WTC11 (cell line): ENCODE measurements around the gene PUS7. TPM values are rescaled to one million over a fixed set of nuclear protein-coding genes. Genes with fewer than 3 reads are reported as not detected.
"Not testable (repeated sequence)": the region's sequence is repeated elsewhere in the genome, so short reads cannot be mapped to it uniquely, and the experiment has no call there.

Experiments
- ATAC-seq: fragments of 200-7000 bp; cut with Tn5 transposase; 2 replicates; pipeline ENCODE4 v1.10.0; 2021; ENCODE audit warnings: mild to moderate bottlenecking, moderate library complexity
- CTCF ChIA-PET: fragments of 300-600 bp; sonication (Branson Sonifier 250); formaldehyde crosslinking; loops from one replicate; lab custom pipeline; 2021; ENCODE audit warnings: antibody characterized with exemption; lab: Charles Lee
- POLR2A ChIA-PET: fragments of 350-600 bp; sonication (Branson Sonifier 250); formaldehyde crosslinking; loops from one replicate; lab custom pipeline; 2021; ENCODE audit warnings: antibody characterized with exemption; lab: Charles Lee
- DNase-seq: peaks from one replicate; pipeline ENCODE4 v3.0.0; 2021; ENCODE audit warnings: low spot score
- H3K27ac Mint-ChIP-seq: 2 replicates; pipeline ENCODE4 v1.8.0; 2021; ENCODE audit warnings: mixed read lengths
- H3K27me3 Mint-ChIP-seq: 2 replicates; pipeline ENCODE4 v1.8.0; 2021; ENCODE audit warnings: low read depth, mild to moderate bottlenecking, moderate library complexity, mixed read lengths
- H3K36me3 Mint-ChIP-seq: 2 replicates; pipeline ENCODE4 v1.8.0; 2021; ENCODE audit warnings: mixed read lengths
- H3K4me1 Mint-ChIP-seq: 2 replicates; pipeline ENCODE4 v1.8.0; 2022; ENCODE audit warnings: mixed read lengths
- H3K4me3 Mint-ChIP-seq: 2 replicates; pipeline ENCODE4 v1.8.0; 2021; ENCODE audit warnings: mild to moderate bottlenecking, moderate library complexity, mixed read lengths
- H3K9me3 Mint-ChIP-seq: 2 replicates; pipeline ENCODE4 v1.8.0; 2021; ENCODE audit warnings: mixed read lengths
- AFF4 ChIP-seq: sonication (generic); formaldehyde crosslinking; IDR thresholded peaks from 2 replicates; pipeline ENCODE4 v1.8.1; 2023; ENCODE audit warnings: mild to moderate bottlenecking, missing genetic modification reagents, borderline replicate concordance
- ATF1 ChIP-seq: sonication (generic); formaldehyde crosslinking; IDR thresholded peaks from 2 replicates; pipeline ENCODE4 v1.8.1; 2023; ENCODE audit warnings: mild to moderate bottlenecking, moderate library complexity, missing genetic modification reagents
- ATF3 ChIP-seq: sonication (generic); formaldehyde crosslinking; conservative IDR thresholded peaks from 2 replicates; pipeline ENCODE4 v1.8.1; 2022; ENCODE audit warnings: mild to moderate bottlenecking, missing genetic modification reagents
- CREB1 ChIP-seq: sonication (generic); formaldehyde crosslinking; IDR thresholded peaks from 2 replicates; pipeline ENCODE4 v1.8.0; 2023; ENCODE audit warnings: mild to moderate bottlenecking, missing genetic modification reagents
- FOXP1 ChIP-seq: sonication (generic); formaldehyde crosslinking; IDR thresholded peaks from 2 replicates; pipeline ENCODE4 v1.8.0; 2022; ENCODE audit warnings: missing genetic modification reagents, mild to moderate bottlenecking, moderate library complexity, borderline replicate concordance
- NR3C1 ChIP-seq: sonication (generic); formaldehyde crosslinking; conservative IDR thresholded peaks from 2 replicates; pipeline ENCODE4 v1.8.1; 2023; ENCODE audit warnings: low read depth, mild to moderate bottlenecking, missing genetic modification reagents
- PREB ChIP-seq: sonication (generic); formaldehyde crosslinking; IDR thresholded peaks from 2 replicates; pipeline ENCODE4 v1.8.1; 2022; ENCODE audit warnings: mild to moderate bottlenecking, missing genetic modification reagents, moderate library complexity, borderline replicate concordance
- RELA ChIP-seq: sonication (generic); formaldehyde crosslinking; IDR thresholded peaks from 2 replicates; pipeline ENCODE4 v1.8.1; 2022; ENCODE audit warnings: missing genetic modification reagents, mild to moderate bottlenecking, borderline replicate concordance
- SP1 ChIP-seq: sonication (generic); formaldehyde crosslinking; conservative IDR thresholded peaks from 2 replicates; pipeline ENCODE4 v1.8.1; 2022; ENCODE audit warnings: missing genetic modification reagents
- USF1 ChIP-seq: sonication (generic); formaldehyde crosslinking; IDR thresholded peaks from 2 replicates; pipeline ENCODE4 v1.8.0; 2022; ENCODE audit warnings: mild to moderate bottlenecking, missing genetic modification reagents
- ZBTB43 ChIP-seq: sonication (generic); formaldehyde crosslinking; IDR thresholded peaks from 2 replicates; pipeline ENCODE4 v1.8.1; 2023; ENCODE audit warnings: mild to moderate bottlenecking, missing genetic modification reagents
- ZNF121 ChIP-seq: sonication (generic); formaldehyde crosslinking; IDR thresholded peaks from 2 replicates; pipeline ENCODE4 v1.8.0; 2023; ENCODE audit warnings: missing genetic modification reagents
- ZNF263 ChIP-seq: sonication (generic); formaldehyde crosslinking; IDR thresholded peaks from 2 replicates; pipeline ENCODE4 v1.8.1; 2022; ENCODE audit warnings: low read depth, mild to moderate bottlenecking, moderate library complexity, missing genetic modification reagents
- ZNF317 ChIP-seq: sonication (generic); formaldehyde crosslinking; IDR thresholded peaks from 2 replicates; pipeline ENCODE4 v1.8.1; 2023; ENCODE audit warnings: low read depth, mild to moderate bottlenecking, moderate library complexity, missing genetic modification reagents, borderline replicate concordance
- ZNF512 ChIP-seq: sonication (generic); formaldehyde crosslinking; IDR thresholded peaks from 2 replicates; pipeline ENCODE4 v1.8.1; 2022; ENCODE audit warnings: missing genetic modification reagents, borderline replicate concordance
- ZNF532 ChIP-seq: fragments of 250-450 bp; sonication (Bioruptor Pico); IDR thresholded peaks from 2 replicates; pipeline ENCODE4 v1.9.0; 2021; ENCODE audit warnings: mild to moderate bottlenecking, borderline replicate concordance
- total RNA-seq: library from RNA; stranded (reverse); gene quantifications from 3 replicates; pipeline ENCODE4 v1.2.3, GENCODE V29; 2021

PUS7 gene
- total RNA-seq, 1 experiment from 2014 or later, result 47.2 TPM

- Mint-ChIP-seq H3K36me3 (peaks cover 2% of the 10 kb centered on the region; the same call in 1 of the 2 replicates), H3K27me3 (peaks cover 2% of the 10 kb centered on the region), H3K9me3 (peaks cover 3% of the 10 kb centered on the region), H3K4me3 (no peak overlapping the region), H3K27ac (no peak overlapping the region), H3K4me1 (peaks cover 12% of the 10 kb centered on the region)
- TF ChIP-seq AFF4 (CRISPR knock-in tag) (no peak), ZBTB43 (CRISPR knock-in tag) (no peak), PREB (CRISPR knock-in tag) (no peak), RELA (CRISPR knock-in tag) (no peak), ZNF121 (CRISPR knock-in tag) (no peak), USF1 (CRISPR knock-in tag) (no peak), ATF1 (CRISPR knock-in tag) (no peak), SP1 (CRISPR knock-in tag) (no peak), NR3C1 (no peak), ATF3 (no peak), ZNF512 (CRISPR knock-in tag) (no peak), FOXP1 (CRISPR knock-in tag) (no peak), CREB1 (CRISPR knock-in tag) (no peak), ZNF263 (CRISPR knock-in tag) (no peak), ZNF317 (no peak), ZNF532 (no peak)
- DNase-seq, result no peak
- ChIA-PET POLR2A (no interaction called here), CTCF (no interaction called here)
- ATAC-seq, result no peak
Observed at GRCh38 chr7:105530126-105530525, 8.1 kb upstream of the PUS7 start.

- CTCF ChIA-PET, H3K27ac Mint-ChIP-seq, ATAC-seq, H3K4me3 Mint-ChIP-seq, DNase-seq, H3K4me1 Mint-ChIP-seq, H3K9me3 Mint-ChIP-seq, POLR2A ChIA-PET, H3K36me3 Mint-ChIP-seq: not testable (repeated sequence)
- peaks cover 15% of the 10 kb centered on the region for H3K27me3 Mint-ChIP-seq
Observed at GRCh38 chr7:105527737-105528136, 5.7 kb upstream of the PUS7 start.
